NK-92 treated with Interleukin-12 subunit alpha and Interleukin-12 subunit beta, amount 100 ng/mL, for 24 hours (cell line): ENCODE data around the gene DDAH2.

Source experiments
- DNase-seq: peaks from one replicate; lab custom pipeline; 2025; lab: John Stamatoyannopoulos, UW

Gene DDAH2

DNA sequence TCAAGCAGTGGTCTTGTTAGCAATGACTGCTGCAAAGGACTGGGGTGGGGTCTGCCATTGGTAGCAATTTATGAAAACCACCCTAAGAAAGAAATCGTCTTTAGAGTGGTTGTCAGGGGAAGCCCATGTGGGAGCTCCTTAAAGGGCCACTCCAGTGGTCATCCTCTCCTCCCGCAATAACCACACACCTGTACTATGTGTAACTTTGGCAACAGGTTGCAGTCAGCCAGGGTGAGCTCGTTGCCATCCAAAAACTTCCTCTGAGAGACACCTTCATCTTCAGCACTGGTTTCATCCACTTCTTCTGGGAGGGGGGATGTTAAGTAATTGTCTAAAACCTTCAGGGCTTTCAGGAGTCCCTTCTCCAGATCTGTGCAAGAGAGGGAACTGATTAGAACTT, 2.9 kb upstream of the DDAH2 start:
- no peak for DNase-seq

DNA sequence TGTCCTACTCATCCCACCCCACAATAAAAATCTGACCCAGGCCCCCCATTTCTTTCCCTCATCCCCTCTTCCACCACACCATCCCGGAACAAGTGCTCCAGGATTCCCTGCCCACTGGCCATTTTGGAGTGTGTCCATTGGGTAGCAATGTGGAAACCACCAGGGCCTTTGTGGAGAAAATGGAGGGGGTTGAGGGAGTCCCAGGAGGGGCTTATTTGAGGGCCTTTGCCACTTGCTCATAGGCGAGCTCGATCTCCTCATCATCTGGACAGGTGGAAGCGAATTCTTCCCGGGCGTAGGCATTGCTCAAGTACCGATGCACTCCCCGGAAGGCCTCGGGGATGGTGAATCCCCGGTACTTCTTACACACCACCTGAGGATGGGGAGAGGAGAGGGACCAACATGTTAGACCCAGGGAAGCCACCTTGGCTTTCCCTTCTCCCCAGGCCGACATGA, 1.6 kb upstream of the DDAH2 start:
- DNase-seq: no peak

DNA sequence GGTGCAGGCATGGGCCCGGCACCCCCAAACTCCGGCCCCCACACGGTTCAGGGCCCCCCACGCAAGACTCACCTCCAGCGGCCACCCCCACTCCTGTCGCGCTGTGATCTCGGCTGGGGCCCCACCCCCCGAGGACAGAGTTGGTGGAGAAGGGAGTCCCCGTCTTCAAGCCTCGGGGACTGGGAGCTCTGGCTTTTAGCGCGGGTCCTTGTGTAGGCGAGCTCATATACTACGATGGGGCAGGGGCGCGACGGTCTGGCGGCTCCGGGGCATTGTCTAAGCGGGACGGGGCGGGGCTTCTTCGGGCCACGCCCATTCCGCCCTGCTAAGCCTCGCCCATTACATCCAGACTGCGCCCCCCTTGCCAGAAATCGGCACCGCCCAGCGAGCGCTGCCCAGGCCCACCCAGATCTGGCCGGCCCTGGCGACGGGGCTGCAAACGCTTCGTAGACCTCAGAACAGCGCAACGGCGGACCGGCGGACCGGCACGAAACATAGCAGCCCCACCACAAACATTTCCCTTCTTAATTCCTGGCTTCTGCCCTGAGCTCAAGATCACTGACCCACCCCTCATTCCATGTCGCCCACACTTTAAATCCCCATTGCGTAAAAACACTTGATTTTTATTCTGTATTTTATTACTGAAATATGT, 1.0 kb upstream of the DDAH2 start:
- peak; percentile 15 for DNase-seq

DNA sequence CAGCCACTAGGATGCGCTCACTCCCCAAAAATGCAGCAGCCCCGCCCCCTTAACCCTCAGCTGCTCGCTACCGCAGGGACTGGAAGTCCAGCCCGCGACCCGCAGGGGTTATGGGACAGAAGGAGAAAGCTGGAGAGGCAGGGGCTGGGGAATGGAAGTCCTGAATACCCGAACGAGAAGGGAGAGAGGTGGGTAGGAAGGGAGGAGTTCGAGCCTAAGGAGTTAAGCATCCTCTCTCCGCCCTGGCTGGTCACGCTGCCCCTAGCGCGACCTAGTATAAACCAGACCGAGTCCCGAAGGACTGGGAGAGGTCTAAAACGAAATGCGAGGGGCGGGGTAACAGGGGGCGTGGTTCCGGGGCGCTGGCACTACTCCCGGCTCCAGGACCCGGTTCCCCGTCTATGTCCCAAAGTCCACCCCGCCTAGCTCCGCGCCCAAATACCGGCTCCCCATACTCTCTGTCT, 448 bp upstream of the DDAH2 start:
- peak; percentile 56 for DNase-seq

DNA sequence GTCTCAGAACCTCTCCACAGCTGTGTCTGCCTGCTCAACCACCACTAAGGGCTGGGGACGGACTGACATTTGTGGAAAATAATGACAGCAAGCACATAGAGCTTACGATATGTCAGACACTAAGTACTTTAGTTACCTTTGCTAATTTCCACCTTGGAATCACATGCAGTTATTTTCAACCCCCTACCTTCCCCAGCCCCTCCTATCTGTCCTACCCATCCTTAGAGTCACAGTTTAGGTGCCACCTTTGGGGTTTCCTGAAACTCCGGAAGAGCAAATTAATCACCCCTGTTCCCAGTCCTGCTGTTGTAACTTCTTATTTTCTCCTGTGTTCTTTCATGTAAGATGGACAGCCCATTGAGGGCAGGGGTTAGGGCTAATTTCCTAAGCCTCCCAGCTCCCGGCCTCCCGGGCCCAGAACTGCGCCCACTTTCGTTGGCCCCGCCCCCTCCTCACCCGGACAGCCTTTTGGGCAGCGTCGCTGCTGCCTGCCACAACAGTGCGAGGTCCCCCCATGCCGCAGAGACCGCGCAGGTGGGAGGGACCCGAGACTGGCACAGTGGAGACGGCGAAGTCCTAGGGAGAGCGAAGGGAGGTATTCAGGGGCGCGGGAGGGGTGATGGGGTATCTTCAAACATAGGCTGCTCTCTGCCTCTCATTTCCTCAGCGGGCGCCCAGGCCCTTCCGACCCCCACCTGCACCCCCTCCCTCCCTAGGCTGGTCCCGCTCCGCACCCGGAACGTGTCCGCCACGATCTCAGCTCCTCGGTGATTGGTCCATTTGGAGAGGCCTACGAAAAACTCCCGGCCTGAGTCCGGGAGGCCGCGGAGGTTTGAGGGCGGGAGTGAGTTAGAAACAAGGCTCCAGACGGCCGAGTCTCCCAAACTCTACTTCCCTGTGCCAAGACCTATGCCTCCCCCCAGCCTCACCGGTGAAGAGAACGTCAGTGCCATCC, 1.1 kb downstream of the DDAH2 start:
- DNase-seq: no peak

DNA sequence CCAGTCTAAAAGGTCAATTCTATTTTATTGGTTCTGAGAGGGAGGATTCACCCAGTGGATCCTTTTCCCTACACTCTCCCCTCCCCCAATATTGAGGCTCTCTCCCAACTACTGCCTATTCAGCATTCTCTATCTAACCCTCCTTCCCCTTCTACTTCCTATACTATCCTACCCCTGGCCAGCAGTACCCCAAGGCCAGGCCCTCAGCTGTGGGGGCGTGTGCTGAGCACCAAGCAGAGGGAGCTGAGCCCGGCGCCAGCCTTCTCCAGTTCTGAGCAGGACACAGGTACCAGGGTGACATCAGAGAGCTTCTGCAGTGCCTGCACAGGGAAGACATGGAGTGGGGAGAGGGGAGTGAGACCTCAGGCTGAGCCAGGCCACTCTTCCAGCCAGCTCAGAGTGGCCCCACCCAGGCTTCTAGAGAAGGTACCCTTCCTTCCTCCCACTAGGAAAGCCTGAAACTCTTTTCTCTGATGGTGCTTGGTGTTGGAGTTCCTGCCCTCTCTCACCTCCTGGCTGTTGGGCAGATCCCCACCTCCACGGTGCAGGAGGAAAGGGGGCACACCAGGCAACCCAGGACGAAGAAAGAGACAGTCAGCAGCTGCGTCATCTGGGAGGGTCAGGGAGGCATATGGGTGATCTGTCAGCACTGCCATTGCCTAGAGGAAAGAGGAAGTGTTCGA, 1.9 kb downstream of the DDAH2 start:
- DNase-seq: no peak

DNA sequence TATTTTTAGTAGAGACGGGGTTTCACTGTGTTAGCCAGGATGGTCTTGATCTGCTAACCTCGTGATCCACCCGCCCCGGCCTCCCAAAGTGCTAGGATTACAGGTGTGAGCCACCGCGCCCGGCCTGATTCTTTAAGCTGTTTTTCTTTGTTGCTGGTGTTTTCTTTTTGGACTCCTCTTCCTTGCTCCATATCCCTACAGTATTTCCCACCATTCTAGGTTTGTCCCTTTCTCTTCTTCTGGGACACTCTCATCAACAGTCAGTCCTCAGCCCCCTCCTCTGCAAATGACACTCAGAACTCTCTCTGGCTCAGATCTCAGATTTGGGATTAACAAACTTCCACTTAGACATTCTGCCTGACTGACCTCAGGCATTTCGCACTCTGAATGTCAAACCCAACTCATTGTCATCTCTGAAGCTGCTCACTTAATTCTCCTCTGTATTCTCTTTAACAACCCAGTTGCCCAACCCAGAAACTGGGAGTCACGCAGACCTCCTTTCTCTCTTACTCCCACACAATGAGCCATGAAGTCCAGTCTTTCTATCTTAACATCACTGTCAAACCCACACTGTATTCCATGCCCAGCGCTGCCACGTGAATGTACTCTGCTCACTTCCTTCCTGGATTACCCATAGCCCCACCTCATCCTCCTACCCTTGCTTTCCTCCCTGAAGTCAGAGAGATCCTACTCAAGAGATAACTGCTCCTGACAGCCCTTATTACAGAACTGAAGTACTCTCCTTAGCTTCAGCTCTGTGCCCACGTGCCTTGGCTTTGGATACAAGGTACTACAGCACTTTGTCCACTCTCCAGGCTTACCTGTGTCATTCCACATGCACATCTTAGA, 3.4 kb downstream of the DDAH2 start:
- DNase-seq: no peak

DNA sequence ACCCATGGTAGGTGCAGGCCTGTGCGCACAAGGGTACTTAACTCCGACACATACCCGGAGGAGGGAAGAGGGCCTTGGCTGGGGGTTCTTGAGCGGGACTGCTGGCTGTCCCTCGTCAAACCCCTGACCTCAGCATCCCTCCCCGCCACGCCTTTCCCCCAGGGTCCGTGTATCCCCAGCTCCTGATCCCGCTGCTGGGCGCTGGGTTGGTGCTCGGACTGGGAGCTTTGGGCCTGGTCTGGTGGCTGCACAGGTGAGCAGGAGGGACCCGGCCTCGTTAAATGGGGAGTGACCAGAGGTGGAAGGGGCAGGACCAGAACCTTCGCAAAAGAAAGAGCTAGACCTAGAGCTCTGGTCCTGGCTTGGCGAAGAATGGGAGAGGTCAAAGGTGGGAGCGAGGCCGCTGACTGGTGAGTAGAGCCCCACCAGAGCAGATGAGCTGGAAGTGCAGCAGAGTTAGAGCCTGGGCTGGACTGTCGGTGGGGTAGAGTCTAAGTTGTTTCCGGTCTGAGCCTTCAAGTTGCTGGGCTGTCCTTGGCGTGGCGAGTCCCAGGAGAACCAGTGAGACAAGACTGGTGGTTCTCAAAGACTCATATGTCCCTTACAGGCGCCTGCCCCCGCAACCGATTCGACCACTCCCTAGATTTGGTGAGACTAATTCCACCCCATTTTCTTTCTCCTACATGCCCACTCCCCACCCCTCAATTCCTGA, 5.0 kb downstream of the DDAH2 start:
- no peak for DNase-seq

DNA sequence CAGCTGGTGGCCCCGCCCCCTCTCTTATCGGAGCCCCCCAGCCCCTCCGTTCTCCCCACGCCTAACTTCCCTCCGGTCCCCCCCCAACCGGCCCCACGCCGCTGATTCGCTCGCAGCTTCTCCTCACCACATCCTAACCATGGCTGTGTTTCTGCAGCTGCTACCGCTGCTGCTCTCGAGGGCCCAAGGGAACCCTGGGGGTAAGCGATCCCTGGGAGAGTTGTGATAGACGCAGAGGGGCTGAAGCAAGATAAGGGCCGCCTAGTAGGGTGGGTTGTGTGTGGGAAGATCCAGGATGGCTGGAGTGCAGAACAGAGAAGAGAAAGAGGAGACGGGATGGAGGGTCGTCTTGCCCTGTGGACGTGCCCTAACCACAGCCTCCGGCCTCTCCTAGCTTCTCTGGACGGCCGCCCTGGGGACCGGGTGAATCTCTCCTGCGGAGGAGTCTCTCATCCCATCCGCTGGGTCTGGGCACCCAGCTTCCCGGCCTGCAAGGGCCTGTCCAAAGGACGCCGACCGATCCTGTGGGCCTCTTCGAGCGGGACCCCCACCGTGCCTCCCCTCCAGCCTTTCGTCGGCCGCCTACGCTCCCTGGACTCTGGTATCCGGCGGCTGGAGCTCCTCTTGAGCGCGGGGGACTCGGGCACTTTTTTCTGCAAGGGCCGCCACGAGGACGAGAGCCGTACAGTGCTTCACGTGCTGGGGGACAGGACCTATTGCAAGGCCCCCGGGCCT, 5.7 kb downstream of the DDAH2 start, which contains the start of gene MPIG6B:
MPIG6B (plus strand) TSS at position 129 of the 735 bp plus-strand sequence; CDS start at position 140, 11 bp downstream.
- DNase-seq: no peak

DNA sequence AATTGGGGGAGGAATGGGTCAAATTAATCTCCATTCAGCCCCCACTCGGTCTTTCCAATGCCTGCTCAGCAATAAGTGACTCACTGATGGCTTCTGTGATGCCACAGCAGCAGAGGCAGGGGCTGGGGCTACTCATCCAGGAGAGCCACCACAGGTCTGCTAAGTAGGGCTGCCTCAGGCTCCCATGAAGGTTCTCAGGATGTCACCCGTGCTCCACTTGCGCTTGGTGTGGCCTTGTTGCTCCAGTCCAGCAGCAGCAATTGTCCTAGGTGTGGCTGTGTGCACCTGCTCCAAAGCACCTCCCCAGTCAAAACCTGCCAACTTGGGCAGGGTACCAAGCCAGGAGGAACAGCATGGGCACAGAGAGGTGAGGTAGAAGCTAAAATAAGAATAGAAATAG, 6.9 kb downstream of the DDAH2 start:
- no peak for DNase-seq

DNA sequence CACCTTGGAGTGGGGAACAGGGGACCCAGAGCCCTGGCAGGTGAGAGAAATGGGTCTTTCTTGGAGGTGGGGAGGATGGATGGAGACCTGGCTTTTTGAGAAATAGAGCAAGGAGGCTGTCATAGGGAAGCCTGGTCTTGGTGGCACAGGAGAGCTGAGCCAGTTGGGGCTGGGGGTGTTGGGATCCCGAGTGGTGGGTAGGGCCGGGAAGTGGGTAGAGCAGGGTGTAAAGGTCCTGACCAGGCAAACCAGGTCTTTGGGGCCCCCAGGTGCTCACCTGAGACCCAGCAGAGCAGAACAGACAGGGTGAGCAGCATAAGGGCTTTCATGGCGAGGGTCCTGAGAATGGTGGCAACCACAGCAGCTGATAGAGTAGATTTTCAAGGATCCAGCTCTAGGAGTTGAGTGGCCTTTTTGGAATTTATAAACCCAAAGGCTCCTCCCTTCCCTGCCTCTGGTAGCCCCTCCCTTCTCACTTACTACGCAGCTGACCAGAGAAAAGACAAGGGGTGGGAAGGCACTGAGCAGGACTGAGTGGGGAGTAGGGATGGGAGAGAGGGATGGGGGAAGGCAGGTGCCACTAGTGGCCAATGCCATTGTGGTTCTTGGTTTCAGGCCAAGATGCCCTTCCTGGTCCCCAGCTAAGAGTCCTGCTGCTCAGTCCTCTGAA, 7.6 kb downstream of the DDAH2 start, which contains the start of gene LY6G6C:
LY6G6C (minus strand) TSS at position 396 of the 670 bp plus-strand sequence; CDS start at position 329, 67 bp downstream.
- no peak for DNase-seq

DNA sequence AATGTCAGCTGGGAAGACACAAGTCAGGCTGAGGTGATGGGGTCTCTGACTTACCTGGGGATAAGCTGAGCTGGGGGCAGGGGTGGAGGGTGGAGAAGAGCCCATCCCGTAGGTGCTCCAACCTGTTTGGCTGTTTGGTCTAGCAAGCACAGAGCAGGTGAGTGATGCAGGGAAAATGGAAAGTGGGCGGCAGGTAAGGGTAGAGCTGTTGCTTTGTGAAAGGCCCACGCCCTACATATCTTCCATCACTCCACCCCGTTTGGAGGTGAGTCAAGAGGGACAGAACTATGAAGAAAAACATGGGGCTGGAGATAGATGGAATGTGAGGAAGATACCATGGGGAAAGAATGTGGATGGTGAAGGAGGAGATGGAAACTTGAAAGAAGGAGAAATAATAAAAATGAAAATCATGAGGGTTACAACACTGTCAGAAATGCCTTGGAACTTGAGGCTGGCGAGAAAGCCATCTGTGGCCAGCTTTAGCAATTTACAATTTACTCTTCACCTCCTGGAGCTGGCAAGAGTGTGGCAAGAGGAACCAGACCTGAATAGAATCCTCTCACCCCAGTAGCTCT, 8.8 kb downstream of the DDAH2 start:
- no peak for DNase-seq

DNA sequence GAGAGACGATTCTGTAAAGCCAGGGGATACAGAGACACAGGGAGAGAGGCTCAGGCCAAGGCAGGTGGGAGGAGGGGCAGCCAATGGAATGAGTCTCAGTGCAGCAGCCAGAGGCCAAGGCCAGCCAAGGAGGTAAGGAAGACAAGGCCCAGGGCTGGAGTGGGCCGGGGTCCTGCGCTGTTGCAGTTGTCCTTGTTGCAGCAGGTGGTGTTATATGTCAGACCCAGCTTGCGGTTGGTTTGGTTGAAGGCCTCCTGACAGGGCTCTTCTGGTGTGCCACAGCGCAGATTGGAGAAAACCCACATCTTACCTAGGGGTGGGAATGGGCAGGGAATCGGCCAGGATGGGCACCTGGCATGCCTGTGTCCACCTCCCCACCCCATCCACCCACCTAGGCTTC, 10.1 kb downstream of the DDAH2 start:
- no peak for DNase-seq

DNA sequence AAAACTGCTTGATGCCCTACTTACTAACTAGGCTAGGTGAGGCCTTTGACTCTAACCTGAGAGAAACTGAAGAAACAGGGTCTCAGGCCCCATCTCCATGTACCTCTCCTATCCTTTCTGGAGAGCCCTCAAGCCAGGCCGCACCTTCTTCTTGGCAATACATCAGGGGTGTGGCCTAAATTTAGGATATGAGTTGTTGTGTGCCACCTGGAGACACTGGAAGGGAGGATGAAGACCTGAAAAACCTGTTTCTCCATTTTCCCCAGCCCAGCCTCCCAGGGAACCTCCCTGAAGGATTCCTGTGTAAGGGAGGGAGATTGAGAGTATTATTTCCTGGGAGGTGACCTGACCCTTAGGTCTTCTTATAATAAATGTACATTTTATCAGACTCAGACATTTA, 10.8 kb downstream of the DDAH2 start:
- no peak for DNase-seq

DNA sequence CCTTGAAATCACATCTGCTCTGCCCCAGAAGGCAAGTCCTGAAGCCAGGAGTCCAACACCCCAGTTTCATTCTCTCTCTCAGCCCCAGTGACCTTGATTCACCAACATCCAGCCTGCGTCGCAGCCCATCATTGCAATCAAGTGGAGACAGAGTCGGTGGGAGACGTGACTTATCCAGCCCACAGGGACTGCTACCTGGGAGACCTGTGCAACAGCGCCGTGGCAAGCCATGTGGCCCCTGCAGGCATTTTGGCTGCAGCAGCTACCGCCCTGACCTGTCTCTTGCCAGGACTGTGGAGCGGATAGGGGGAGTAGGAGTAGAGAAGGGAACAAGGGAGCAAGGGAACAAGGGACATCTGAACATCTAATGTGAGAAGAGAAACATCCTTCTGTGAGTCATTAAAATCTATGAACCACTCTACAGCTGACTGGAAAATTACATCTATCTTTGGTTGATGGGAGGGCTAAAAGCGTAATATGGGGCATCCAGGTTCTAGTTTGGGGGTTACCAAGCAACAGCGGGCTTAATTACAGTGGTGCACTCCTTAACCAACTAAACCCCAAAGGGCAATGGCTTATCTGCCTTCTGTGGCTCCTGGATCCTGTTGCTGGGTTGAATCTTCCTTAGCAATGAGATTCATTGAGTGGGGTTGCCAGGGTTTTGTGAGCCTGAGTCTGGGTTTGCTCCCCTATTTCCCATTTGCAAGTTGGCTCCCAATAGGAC, 11.4 kb downstream of the DDAH2 start:
- no peak for DNase-seq

DNA sequence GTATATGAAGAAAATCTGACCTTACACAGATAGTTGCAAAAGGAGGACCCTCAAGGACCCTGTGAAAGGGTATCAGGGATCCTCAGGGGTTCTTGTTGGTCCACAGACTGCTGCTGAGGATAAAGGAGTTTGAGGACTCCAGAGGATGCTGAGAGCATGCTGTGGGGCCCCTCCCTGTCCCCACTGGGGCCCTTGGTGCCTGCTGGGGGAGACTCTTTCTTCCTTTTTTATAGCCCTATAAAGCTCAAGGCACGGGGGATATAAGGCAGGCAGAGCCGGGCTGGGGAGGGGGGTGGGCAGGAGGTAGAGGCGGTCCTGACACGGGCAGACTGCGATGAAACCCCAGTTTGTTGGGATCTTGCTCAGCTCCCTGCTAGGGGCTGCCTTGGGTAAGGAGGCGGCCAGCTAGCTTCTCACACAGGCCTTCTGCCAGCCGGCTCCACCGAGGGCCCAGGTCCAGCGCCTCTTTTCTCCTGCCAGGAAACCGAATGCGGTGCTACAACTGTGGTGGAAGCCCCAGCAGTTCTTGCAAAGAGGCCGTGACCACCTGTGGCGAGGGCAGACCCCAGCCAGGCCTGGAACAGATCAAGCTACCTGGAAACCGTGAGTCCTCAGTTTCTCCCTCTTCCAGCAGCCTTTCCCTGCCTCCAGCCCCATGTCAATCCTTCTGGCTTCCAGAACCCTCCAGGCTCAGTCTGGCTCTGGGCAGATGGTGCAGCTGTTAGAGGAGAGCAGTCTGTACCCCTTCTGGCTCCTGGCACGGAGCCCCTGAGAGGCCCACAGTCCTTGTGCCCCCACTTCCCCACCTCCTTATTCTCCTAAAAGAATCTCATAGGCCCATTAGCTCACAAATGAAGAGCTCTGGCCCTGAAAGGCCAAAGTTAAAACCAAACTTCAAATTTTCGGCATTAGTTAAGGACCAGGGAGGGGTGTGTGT, 13.8 kb downstream of the DDAH2 start, which contains the start of gene LY6G6D:
LY6G6D (plus strand) TSS at position 327 of the 937 bp plus-strand sequence; CDS start at position 335, 8 bp downstream.
- DNase-seq: no peak
